NCI-H226 (cell line): ENCODE data around the gene STXBP2.

Source experiments
- DNase-seq: peaks from one replicate; pipeline ENCODE4 v3.0.0-alpha.2; 2015

STXBP2 gene

DNA sequence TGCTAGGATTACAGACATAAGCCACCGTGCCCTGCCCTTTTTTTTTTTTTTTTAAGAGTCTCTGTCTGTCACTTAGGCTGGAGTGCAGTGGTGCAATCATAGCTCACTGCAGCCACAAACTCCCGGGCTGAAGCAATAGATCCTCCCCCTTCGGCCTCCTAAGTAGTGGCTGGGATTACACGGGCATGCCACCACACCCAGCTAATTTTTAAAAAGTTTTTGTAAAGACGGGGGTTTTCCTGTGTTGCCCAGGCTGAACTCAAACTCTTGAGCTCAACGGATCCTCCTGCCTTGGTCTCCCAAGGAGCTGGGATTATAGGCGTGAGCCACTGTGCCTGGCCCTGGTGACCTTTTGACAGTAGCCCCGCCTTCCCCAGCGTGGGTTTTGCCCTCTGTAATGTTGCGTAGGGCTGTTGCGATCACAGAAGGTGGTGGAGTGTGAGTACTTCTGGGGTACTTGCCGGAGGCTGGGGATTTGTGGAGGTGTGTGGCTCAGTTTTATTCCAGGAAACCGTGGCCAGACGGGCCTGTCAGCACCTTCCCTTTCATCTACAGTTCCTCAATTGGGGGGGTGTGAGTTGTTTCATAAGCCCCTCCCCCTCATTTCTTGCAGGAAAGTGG, 20.3 kb downstream of the STXBP2 start:
- DNase-seq, result no peak

DNA sequence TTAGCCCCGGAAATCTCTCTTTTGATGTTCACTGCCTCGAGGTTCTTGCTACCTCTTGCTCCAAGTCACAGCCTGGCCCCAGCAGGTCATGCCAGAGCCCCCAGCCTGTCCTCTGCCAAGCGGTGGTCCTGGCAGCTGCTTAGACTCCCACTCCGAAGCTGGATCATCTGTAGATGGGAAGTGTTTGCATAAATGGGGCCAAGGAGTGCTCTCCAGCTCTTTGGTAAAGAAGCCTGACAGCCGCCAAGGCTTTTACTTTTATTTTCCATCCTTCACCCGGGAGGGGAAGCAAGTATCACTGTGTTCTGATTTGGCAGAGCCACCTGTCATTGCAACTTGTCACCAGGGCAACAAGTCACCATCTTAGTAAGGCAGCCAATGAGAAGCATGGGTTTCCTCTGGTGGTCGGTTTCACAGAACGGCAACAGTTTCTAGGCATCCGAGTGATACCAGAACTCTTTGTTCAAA, 21.3 kb downstream of the STXBP2 start:
- DNase-seq, result no peak

DNA sequence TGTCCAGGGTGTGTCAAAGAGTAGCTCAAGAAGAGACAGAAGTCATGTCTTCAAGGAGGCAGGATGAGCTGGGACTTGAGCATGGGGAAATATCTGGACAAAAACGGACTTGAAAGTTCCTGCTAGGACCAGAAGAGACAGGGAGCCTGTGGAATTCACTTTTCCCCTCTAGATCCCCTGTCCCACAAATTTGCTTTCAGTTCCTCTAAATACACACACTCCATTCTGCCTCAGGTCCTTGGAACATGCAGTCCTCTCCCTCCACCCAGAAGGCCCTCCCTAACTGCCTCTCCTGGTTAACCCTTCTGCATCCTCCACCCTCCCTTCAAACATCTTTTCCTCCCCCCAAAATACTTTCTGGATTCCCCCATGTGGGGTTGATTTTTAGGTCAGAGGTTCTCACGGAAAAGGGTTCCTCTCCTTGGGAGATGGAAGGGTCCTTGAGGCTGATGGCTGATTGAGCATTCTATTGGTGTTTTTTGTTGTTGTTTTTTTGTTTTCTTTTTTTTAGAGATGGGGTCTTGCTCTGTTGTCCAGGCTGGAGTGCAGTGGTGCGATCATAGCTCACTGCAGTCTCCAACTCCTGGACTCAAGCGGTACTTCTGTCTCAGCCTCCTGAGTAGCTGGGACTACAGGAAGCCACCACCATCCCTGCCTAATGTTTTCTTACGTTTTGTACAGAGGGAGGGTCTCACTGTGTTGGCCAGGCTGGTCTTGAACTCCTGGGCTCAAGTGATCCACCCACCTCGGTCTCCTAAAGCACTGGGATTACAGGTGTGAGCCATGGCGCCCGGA, 25.0 kb downstream of the STXBP2 start:
- DNase-seq, result no peak

DNA sequence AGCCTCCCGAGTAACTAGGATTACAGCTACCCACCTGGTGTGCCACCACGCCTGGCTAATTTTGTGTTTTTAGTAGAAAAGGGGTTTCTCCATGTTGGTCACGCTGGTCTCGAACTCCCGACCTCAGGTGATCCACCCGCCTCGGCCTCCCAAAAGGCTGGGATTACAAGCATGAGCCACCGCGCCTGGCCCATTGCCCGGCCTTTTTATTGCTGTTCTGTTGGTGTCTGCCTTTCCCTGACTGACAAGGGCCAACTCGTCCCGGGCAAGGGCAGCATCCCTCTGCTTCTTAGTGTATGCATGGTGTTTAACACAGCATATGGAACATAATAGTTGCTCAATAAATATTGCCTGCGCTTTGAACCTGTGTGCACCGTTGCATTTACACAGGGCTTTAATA, 25.7 kb downstream of the STXBP2 start:
- DNase-seq, result no peak

DNA sequence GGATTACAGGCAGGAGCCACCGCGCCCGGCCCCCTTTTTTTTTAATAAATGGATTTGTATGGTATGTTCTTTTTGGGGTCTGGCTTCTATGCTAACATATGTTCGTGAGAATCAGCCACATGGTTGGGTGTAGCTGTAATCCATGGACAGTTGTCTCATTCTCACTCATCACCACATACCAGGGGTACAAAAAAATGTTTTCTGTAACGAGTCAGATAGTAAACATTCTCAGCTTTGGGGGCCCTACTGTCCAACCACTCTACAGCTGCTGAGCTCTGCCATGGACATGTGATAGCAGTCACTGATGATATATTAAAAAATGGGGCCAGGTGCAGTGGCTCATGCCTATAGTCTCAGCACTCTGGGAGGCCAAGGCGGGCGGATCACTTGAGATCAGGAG, 26.8 kb downstream of the STXBP2 start:
- no peak for DNase-seq

DNA sequence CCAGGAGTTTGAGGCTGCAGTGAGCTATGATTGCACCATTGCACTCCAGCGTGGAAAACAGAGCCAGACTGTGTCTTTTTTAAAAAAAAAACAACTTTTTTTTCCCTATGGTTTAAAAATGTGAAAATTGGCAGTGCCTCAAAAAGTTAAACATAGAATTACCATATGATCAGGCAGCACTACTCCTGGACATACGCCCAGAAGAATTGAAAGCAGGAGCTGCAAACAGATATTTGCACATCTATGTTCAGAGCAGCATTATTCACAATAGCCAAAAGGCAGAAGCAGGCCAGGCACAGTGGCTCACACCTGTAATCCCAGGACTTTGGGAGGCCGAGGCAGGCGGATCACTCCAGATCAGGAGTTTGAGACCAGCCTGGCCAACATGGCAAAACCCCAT, 28.2 kb downstream of the STXBP2 start:
- no peak for DNase-seq

GRCh38 chr19:7668842-7669241, 31.9 kb downstream of the STXBP2 start, which contains the start of gene RETN:
Gene RETN (plus strand): TSS chr19:7669049. CDS start chr19:7669327, 278 bp downstream.
- no peak for DNase-seq

DNA sequence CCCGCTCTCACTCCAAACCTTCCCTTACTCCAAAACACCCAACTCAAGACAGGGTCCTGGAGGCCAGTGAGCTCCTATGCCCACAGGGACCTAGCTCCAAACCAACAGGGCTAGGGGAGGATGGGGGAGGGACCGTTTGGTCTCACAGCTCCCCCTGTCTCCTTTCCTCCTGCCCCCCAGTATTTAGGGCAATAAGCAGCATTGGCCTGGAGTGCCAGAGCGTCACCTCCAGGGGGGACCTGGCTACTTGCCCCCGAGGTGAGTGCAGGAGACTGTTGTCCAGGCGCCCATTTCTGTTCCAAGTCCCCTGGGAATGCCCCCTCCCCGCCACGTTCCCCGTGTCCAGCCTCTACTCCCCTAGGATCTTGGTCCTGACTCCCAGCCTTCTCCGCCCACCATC, 32.7 kb downstream of the STXBP2 start:
- DNase-seq, result no peak

GRCh38 chr19:7670150-7670783, 33.4 kb downstream of the STXBP2 start:
- DNase-seq, result no peak

- DNase-seq, result no peak
Observed at GRCh38 chr19:7670790-7671189, 33.9 kb downstream of the STXBP2 start.

DNA sequence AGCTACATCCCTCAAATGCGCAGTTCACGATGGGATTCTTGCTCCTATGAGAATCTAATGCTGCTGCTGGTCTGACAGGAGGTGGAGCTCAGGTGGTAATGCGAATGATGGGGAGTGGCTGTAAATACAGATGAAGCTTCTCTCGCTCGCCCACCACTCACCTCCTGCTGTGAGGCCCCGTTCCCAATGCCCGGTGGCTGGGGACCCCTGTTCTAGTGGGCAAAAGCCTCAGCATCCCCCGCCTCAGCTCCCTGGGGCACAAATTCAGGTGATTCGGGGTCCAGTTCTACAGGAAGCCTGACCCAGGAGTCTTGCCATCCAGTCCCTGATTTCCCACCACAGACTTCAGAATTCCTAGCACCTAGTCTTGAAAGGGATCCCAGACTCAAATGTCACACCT, 35.6 kb downstream of the STXBP2 start:
- DNase-seq, result no peak

DNA sequence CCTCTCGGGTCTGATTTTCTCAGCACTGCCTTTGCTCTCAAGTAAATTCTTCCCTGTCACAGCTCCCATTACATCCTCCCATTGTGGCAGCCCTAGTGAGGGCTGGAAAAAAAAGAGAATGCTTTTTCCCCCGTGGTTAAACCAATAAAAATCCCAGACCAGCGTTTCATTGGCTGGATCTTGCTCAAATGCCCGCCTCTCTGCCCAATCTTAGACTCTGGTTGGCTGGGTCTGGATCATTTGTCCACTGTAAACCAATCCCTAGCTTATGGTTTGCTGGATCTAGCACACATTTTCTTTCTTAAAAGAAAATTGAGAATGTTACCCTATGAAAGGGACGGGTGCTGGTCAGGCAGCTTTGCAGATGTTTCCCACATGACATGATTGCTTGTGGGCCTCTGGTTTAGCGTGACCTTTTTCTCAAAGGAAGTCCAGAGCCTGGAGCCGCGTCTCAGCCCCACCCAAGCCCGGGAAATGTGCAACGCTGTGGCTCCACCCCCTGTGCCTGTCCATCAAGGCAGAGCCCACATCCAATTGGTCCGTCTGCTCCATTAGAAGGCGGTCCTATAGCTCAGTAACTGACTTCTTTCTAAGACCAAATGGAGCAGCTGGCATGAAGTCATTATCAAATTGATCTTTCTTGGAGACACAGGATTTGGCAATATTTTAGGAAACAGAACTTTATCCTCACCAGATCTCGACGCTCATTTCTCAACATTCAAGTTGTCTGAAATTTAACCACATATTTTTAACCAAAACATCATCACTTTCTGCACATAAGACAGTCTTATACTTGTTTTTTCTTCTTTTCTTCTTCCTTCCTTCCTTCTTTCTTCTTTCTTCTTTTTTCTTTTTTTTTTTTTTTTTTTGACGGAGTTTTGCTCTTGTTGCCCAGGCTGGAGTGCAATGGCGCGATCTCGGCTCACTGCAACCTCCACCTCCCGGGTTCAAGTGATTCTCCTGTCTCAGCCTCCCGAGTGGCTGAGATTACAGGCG, 37.4 kb downstream of the STXBP2 start:
- DNase-seq, result peak; percentile 63

DNA sequence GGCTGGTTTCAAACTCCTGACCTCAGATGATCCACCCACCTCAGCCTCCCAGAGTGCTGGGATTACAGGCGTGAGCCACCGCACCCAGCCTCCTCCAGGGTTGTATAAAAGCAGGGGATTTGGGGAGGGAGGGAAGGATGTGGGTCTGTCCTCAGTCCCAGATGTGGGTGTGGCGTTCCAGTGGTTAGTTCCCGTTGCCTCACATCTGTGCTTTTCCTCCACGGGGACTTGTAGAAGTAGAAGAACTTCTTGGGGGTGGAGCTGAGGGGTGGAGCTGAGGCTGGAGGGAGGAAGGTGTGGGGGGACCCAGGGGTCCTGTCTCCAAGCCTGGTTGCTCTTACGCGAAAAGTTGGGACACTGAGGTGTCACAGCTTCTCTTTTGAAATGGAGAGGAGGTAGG, 39.5 kb downstream of the STXBP2 start:
- no peak for DNase-seq

DNA sequence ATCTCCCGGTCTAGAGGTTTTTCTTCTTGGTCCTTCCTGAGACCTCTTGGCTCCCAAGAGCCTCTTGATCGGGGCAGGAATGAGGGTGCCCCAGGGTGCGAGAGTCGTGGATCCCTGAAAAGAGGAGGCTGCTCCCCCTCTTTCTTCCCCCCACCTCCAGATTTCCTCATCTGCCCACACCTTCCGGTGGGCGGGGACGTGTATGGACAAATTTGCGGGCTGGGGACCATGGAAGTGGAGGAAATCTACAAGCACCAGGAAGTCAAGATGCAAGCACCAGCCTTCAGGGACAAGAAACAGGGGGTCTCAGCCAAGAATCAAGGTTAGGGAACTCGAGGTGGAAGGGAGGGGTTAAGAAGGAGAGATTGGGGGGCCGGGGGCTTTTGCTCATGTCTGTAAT, 39.9 kb downstream of the STXBP2 start, which contains the start of gene MCEMP1:
TSS of gene MCEMP1 (plus strand) at position 237 of the 400 bp plus-strand sequence. CDS start at position 268, 31 bp downstream.
- DNase-seq, result no peak

DNA sequence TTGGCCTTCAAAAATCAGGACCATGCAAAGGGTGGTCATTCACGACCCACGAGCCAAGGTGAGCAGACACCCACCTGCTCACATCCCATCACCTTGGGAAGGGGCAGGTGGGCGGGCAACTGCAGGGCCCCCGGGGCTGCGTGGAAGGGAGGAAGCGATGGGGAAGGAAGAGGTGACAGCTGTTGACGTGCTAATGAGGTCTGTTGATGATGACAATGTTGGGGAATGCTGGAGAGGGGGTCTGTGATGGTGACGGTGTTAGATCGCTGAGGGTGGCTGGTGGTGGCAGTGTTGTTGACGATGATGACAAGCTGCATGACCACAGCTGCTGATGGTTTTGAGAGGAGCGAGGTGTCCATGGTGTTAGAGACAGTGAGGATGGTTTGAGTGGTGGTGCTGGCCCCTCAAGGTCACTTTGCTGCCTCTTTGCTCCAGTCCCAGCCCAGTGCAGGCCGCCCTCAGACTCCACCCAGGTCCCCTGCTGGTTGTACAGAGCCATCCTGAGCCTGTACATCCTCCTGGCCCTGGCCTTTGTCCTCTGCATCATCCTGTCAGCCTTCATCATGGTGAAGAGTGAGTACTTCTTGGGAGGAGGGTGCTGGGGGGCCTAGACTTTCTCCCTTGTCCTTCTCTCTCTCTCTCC, 40.9 kb downstream of the STXBP2 start:
- DNase-seq, result no peak

DNA sequence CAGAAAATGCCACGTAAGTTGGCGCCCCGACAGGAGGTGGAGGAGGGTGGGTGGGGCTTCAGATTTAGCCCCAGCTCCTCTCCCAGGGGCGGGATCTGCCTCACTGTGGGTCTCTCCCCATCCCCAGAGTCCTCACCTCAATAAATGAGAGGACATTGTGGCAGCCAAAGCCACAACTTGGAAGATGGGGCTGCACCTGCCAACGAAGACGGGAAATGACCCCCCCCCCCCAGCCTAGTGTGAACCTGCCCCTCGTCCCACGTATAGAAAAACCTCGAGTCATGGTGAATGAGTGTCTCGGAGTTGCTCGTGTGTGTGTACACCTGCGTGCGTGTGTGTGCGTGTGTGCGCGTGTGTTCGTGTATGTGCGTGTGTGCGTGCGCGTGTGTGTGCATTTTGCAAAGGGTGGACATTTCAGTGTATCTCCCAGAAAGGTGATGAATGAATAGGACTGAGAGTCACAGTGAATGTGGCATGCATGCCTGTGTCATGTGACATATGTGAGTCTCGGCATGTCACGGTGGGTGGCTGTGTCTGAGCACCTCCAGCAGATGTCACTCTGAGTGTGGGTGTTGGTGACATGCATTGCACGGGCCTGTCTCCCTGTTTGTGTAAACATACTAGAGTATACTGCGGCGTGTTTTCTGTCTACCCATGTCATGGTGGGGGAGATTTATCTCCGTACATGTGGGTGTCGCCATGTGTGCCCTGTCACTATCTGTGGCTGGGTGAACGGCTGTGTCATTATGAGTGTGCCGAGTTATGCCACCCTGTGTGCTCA, 42.3 kb downstream of the STXBP2 start:
- DNase-seq, result no peak

DNA sequence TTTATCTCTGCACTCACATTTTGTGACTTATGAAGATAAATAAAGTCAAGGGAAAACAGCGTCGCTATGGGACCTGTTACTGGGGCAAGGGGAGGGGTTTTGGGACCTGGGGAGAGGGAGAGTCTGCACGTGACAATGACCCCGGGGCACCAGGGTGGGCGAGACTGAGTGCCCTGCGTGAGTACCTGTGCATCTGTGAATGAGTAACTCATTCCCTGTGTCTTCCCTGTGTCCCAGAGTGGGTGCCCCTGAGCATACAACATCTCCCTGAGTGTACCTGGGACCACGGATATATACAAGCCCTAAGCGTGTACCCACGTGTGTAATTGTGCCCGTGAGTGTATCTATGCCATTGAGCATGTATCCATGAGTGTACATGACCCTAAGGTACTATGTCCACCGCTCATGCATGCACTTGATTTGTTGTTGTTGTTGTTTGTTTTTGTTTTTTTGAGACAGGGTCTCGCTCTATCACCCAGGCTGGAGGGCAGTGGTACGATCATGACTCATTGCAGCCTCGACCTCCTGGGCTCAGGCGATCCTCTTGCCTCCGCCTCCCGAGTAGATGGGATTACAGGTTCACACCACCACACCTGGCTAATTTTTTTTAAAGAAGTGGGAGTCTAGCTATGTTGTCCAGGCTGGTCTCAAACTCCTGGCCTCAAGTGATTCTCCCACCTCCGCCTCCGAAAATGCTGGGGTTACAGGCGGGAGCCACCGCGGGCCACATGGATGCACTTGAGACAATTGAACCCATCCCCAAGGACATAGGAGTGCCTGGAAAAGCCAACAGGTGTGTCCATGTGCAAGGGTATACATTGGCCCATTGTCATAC, 43.1 kb downstream of the STXBP2 start:
- DNase-seq, result no peak

- peak; percentile 69 for DNase-seq
Observed at GRCh38 chr19:7680606-7681339, 43.9 kb downstream of the STXBP2 start, which contains the start of gene TRAPPC5. Gene TRAPPC5 (plus strand): TSS chr19:7680833. CDS start chr19:7682254, 1,421 bp downstream.
